ENCODE data around the gene ARL13A. TPM values are rescaled to one million over a fixed set of nuclear protein-coding genes. Genes with fewer than 3 reads are reported as not detected.

ARL13A gene
- total RNA-seq, 1 experiment from 2014 or later: 0.86 TPM

Other genes starting within 250 kb of the ARL13A start
- gene SYTL4, start 237.6 kb upstream of the ARL13A start, total RNA-seq (2014; rRNA removed; shearing (Covaris generic); ENCODE audit: low replicate concordance): 0.17 and 0.23 TPM in 2 replicates
- 35.1 and 36.1 TPM in 2 replicates for gene CSTF2, start 149.3 kb upstream of the ARL13A start, total RNA-seq (2014; rRNA removed; shearing (Covaris generic); ENCODE audit: low replicate concordance)
- gene NOX1, start 95.3 kb upstream of the ARL13A start, total RNA-seq (2014; rRNA removed; shearing (Covaris generic); ENCODE audit: low replicate concordance): not detected in 2 replicates
- gene XKRX, start 40.8 kb upstream of the ARL13A start, total RNA-seq (2014; rRNA removed; shearing (Covaris generic); ENCODE audit: low replicate concordance): not detected in 2 replicates
- gene TRMT2B, start 82.4 kb downstream of the ARL13A start, total RNA-seq (2014; rRNA removed; shearing (Covaris generic); ENCODE audit: low replicate concordance): 21.9 and 27.7 TPM in 2 replicates
- 0.23 and 0.57 TPM in 2 replicates for gene TMEM35A, start 109.2 kb downstream of the ARL13A start, total RNA-seq (2014; rRNA removed; shearing (Covaris generic); ENCODE audit: low replicate concordance)
- gene CENPI, start 128.5 kb downstream of the ARL13A start, total RNA-seq (2014; rRNA removed; shearing (Covaris generic); ENCODE audit: low replicate concordance): 21.9 and 24.4 TPM in 2 replicates